HG03565 (cell line): Measurements from ENCODE around the gene HINFP.
"Not testable (repeated sequence)": the region's sequence is repeated elsewhere in the genome, so short reads cannot be mapped to it uniquely, and the experiment has no call there.

ENCODE experiments used
- ATAC-seq: cut with Tn5 transposase; IDR thresholded peaks from one replicate; pipeline ENCODE4 v1.9.1; 2021; ENCODE audit warnings: mild to moderate bottlenecking, moderate library complexity; ENCODE audit not compliant: unreplicated experiment

Gene HINFP

DNA sequence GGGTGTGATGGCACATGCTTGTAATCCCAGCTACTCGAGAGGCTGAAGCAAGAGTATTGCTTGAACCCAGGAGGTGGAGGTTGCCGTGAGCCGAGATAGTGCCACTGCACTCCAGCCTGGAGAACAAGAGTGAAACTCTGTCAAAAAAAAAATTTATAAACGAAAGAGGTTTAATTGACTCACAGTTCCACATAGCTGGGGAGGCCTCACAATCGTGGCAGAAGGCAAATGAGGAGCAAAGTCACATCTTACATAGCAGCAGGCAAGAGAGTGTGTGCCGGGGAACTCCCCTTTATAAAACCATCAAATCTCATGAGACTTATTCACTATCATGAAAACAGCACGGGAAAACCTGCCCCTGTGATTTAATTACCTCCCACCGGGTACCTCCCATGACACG is 63.0 kb downstream of the HINFP start:
- not testable (repeated sequence) for ATAC-seq
